ENCODE data around the gene ADARB2.
A peak's percentile ranks its signal among the peaks of the same experiment; 100 is the strongest.

Gene ADARB2

DNA sequence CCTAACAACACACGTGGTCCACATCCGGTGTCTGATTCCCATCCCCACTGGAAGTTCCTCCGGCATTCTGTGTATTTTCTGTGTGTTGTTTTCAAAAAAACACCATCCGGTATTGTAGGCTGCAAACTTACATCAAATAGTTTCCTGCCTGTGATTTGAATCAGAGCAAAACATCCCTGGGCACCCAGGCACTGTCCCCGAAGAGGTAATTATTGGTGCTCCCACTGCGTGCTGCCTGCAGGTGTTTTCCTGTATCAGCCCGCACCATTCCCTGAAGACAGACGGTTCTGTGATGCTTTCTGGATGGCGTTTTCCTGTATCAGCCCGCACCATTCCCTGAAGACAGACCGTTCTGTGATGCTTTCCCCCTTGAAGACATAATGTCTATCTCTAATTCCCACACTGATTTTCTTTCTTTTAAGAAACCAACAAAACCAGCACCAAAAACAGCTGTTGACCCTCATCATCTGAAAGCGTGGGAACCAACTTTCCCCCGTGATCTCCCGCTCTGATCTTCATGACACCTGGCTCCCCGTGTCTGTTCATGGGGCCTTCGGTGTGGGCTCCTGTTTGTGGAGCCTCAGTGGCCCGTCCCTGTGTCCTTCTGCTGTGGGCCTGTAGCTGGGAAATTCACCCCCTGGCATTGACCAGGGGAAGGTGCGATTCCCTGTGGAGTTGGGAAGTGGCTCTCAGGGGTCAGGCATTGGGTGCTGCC lies 205.3 kb downstream of the ADARB2 start:
- H3K4me3 Mint-ChIP-seq = no peak overlapping the region
- peak overlapping the region in 1 of 2 donors; percentile 87 for H3K27ac Mint-ChIP-seq
- no peaks in the 10 kb centered on the region for H3K4me1 Mint-ChIP-seq
- H3K27me3 Mint-ChIP-seq = peaks cover 29% of the 10 kb centered on the region
- ATAC-seq (no peak), DNase-seq (no peak)
- H3K9me3 Mint-ChIP-seq = no peaks in the 10 kb centered on the region

DNA sequence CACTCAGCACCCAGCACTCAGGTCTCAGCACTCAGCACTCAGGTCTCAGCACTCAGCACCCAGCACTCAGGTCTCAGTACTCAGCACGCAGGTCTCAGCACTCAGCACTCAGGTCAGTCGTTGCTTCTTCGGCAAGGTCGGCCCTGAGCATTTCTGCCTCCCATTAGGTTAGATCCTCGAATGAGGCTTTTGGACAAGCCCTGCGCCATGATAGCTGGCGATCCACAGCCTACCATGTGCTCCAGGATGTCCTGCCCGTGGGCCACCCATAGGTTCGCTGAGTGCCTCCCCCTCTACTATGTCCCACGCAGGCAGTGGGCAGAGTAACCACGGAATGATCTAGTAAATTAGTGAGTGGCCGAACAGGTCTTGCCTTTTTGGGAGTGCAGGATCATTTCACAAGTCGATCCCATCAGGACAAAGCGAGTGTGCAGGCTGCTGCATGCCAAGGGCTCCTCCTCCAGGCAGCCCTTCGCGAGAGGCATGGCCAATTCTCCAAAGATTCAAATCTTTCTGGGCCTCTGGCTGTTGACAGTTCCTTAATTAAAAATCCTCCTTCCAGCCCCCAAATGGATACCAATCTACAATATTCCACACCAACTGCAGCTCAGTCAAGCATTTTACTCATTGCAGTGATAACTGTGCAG lies 206.3 kb downstream of the ADARB2 start:
- H3K27me3 Mint-ChIP-seq = peaks cover 29% of the 10 kb centered on the region
- DNase-seq (no peak), ATAC-seq (no peak)
- H3K4me3 Mint-ChIP-seq = no peak overlapping the region
- no peaks in the 10 kb centered on the region for H3K4me1 Mint-ChIP-seq
- H3K9me3 Mint-ChIP-seq = no peaks in the 10 kb centered on the region
- no peak overlapping the region for H3K27ac Mint-ChIP-seq

DNA sequence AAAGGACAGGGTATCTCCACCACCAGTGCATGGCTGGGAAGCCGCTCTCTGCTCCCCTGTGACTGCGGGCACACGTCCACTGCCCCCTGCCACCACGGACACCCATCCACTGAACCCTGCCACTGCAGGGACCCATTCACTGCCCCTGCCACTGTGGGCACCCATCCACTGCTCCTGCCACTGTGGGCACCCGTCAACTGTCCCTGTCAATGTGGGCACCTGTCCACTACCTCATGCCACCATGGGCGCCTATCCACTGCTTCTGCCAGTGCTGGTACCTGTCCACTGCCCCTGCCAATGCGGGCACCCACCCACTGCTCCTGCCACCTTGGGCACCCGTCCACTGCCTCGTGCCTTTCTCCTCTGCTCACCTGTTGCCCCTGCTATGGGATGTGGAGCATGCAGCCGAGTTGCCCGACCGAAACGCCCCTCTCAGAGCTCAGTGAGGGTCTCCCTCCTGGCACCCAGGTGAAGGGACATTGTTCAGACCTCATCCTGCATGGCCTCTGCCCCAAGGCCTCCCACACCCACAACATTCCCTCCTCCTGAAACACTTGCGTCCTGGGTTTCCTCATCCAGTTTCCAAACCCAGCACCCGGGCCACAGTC lies 207.4 kb downstream of the ADARB2 start:
- Mint-ChIP-seq H3K9me3 (no peaks in the 10 kb centered on the region), H3K27ac (no peak overlapping the region), H3K4me1 (no peaks in the 10 kb centered on the region), H3K27me3 (peaks cover 36% of the 10 kb centered on the region), H3K4me3 (no peak overlapping the region)
- DNase-seq (no peak), ATAC-seq (no peak)

DNA sequence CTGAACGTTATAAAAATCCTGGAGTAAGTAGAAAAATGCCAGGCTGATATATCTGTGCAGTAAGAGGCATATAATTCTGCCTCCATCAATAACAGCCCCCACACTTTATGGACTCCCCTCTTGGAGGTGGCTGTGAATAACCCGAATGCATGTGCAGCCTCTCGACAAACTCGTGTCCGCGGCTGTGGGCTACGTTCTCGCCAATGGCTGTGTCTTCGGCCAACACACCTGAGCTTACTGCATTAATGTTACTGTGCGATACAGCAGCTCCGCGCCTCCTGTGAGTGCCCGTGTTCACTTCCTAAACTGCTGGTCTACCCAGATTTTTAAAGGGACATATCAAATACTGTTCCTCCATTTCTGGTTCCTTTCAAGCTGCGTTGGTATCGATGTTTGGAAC lies 209.4 kb downstream of the ADARB2 start:
- Mint-ChIP-seq H3K27me3 (peaks cover 30% of the 10 kb centered on the region), H3K27ac (no peak overlapping the region), H3K9me3 (no peaks in the 10 kb centered on the region), H3K4me1 (no peaks in the 10 kb centered on the region), H3K4me3 (no peak overlapping the region)
- ATAC-seq = no peak
- no peak for DNase-seq

DNA sequence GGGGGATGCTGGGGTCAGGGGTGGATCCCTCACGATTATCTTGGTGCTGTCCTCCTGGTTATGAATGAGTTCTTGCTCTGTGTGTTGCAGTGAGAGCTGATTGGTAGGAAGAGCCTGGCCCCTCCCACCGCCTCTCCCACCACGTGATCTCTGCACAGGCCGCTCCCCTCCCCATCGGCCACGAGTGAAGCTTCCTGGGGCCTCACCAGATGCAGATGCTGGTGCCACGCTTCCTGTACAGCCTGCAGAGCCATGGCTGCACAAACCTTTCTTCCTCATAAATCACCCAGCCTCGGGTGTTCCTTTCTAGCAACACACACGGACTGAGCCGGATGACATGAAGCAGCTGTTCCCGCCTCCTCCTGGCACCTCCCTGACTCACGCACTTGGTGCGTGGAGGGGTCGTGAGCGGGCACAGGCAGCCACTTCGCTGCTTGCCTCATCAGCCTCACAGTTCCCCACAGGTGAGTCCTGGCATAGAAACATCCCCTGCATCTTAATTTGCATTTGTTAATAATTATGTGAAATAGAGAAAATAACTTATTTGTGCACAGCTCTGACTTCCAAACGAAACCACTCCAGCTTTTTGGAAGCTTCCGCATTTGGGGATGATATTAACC lies 210.8 kb downstream of the ADARB2 start:
- no peak for ATAC-seq
- peaks cover 20% of the 10 kb centered on the region for H3K27me3 Mint-ChIP-seq
- no peaks in the 10 kb centered on the region for H3K9me3 Mint-ChIP-seq
- no peak overlapping the region for H3K27ac Mint-ChIP-seq
- no peak for DNase-seq
- H3K4me3 Mint-ChIP-seq = no peak overlapping the region
- H3K4me1 Mint-ChIP-seq = no peaks in the 10 kb centered on the region

DNA sequence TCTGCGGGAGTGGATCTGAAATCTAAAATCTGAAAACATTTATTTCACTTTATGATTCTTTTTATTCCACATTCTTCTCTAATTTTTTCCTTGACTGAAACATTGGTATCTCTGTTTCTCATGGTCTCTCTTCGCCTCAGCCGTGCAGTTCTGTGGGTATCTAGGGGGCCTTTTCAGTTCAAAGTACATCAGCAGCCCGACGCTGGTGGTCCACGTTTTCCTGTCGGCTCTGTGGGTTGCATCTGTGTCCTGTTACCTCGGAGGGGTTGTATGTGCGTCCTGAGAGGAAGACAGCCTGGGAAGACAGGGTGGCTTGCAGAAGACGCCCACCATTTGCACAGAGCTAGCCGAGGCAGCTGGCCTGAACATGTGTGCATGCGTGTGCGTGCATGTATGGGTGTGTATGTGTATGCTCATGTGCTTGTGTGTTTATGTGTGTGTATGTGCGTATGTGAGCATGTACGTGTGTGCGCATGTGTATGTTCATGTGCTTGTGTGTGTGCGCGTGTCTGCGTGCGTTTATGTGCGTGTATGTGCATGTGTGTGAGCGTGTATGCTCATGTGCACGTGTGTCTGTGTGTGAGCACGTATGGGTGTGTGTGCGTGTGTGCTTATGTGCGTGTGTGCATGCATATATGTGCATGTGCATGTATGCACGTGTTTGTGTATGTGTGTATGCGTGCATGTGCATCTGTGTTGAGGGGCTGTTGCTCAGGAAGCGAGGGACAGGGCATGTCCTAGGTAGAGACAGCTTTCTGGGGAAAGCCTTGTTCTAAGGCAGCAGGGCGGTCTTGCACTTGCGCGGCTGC lies 211.8 kb downstream of the ADARB2 start:
- no peak overlapping the region for H3K27ac Mint-ChIP-seq
- H3K4me1 Mint-ChIP-seq = no peaks in the 10 kb centered on the region
- H3K27me3 Mint-ChIP-seq = peaks cover 16% of the 10 kb centered on the region
- H3K9me3 Mint-ChIP-seq = no peaks in the 10 kb centered on the region
- ATAC-seq (no peak), DNase-seq (no peak)
- H3K4me3 Mint-ChIP-seq = no peak overlapping the region

DNA sequence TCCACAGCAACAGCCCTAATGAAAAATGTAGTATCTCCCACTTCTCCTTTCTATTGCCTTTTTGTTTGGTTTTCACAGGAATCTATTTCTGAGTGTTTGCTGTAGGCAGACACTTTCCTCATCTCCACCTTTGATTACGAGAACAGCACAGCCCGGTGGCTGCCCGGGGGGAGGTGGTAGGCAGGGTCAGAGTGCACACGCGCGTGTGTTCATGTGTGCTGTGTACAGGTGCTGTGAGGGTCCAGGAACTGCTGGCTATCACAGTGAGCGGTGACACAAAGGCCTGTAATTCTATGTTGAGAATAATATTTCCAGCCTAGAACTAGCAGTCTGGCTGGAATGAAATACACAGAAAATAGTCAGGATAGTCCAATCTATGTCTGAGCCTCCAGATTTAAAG lies 212.8 kb downstream of the ADARB2 start:
- Mint-ChIP-seq H3K4me1 (no peaks in the 10 kb centered on the region), H3K27me3 (peaks cover 7% of the 10 kb centered on the region), H3K27ac (no peak overlapping the region), H3K4me3 (no peak overlapping the region), H3K9me3 (no peaks in the 10 kb centered on the region)
- no peak for DNase-seq
- no peak for ATAC-seq

DNA sequence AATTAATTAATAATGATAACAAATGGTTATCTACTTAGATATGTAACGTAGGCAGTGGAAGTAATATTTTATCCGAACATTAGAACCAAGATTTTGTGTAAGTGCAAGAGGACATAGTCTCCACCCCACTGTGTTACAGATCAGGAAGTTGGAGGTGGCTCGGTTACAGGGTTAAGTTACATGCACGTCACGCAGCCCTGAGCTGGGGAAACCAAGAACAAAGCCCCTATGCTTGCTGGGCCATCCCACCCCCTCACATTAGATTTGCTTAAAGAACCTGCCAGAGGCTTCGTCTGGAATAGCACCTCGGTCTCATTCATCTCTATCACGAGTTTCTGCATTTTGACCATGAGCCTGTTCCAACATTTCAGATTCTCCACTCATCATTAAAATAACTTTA lies 214.1 kb downstream of the ADARB2 start:
- Mint-ChIP-seq H3K4me3 (no peak overlapping the region), H3K4me1 (no peaks in the 10 kb centered on the region), H3K27me3 (peaks cover 7% of the 10 kb centered on the region), H3K9me3 (no peaks in the 10 kb centered on the region), H3K27ac (no peak overlapping the region)
- DNase-seq (no peak), ATAC-seq (no peak)

DNA sequence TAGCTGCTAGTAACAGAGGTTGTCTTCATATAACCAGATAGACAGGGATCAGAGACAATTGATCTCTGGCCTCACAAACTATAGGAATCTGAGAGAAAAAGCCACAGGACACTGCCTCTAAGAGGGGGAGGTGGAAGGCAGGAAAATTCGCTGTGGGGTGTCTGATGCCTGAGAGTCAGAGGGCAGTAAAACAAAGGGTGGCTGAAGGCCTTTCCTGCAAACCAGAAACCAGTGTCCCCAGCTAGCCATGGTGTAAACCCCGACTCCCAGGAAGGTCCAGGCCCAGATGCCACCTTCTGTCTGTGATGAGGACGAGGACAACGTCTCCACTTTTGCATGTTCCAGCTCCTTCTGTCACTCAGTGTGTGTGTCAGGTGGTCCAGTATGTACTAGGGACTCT lies 215.1 kb downstream of the ADARB2 start:
- H3K4me3 Mint-ChIP-seq = no peak overlapping the region
- no peak for ATAC-seq
- no peaks in the 10 kb centered on the region for H3K9me3 Mint-ChIP-seq
- DNase-seq = no peak
- no peak overlapping the region for H3K27ac Mint-ChIP-seq
- H3K4me1 Mint-ChIP-seq = no peaks in the 10 kb centered on the region
- peaks cover 7% of the 10 kb centered on the region for H3K27me3 Mint-ChIP-seq

DNA sequence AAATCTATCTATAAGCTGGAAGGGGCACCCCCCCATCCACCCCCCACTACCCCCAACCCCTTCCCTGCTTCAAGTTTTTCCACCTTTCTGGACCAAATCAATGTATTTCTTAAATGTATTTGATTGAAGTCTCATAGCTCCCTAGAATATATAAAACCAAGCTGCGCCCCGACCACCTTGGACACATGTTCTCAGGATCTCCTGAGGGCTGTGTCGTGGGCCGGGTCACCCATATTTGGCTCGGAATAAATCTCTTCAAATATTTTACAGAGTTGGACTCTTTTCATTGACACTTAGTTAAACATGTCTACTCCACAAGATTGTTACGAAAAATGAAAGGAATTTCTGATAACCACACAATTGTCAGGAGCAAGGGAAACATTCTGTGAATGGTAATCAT lies 215.6 kb downstream of the ADARB2 start:
- no peak overlapping the region for H3K4me3 Mint-ChIP-seq
- no peak overlapping the region for H3K27ac Mint-ChIP-seq
- H3K4me1 Mint-ChIP-seq = no peaks in the 10 kb centered on the region
- DNase-seq (no peak), ATAC-seq (no peak)
- H3K9me3 Mint-ChIP-seq = no peaks in the 10 kb centered on the region
- H3K27me3 Mint-ChIP-seq = peaks cover 7% of the 10 kb centered on the region

DNA sequence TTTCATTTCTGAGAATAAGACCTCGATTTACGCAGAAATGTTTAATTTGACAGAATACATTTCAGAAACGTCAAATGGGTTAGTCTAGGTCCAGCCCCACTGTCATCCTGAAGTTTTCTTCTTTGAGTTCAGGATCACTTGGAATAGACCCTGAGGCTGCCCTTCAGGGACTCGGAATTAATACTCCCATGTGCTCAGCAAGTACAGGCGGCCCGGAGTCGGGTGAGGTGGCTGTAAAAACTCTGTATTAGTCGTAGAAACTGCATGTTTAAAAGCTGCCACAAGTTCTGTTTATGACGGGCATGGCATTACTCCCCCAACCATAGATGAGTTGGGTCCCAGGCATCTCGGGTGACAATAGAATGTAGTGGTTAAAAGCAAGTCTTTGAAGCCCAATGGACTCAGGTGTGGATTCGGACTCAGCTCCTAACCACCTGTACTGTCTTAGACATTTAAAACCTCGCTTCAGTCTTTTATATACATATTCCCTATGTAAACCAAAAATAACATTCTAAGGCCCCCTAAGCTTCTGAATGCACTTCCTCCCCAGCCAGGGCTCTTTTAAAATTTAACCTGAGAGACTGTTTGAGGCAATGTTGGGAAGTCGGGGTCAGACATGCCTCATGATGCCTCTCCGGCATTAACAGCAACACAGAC lies 216.3 kb downstream of the ADARB2 start:
- Mint-ChIP-seq H3K4me3 (no peak overlapping the region), H3K9me3 (no peaks in the 10 kb centered on the region), H3K27ac (peak overlapping the region in 1 of 2 donors; percentile 4), H3K27me3 (peaks cover 7% of the 10 kb centered on the region), H3K4me1 (no peaks in the 10 kb centered on the region)
- DNase-seq (no peak), ATAC-seq (no peak)

DNA sequence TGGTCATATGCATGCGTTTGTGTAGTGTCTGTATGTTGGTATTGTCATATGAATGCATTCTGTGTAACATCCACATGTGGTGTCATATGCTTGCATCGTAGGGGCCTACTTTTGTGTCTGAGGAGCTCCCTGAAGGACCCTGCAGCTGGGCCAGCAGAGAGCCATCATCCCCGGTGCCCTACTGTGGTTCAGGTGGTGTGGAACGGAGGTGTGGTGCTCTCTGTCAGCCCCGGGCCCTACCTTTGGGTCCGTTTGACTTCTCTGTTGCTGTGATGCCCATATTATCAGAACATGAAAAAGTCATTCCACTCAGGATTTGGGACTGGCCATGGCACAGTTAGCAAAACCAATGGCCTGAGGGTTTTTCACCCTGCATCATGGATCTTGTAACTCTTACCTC lies 217.9 kb downstream of the ADARB2 start:
- Mint-ChIP-seq H3K9me3 (no peaks in the 10 kb centered on the region), H3K27ac (no peak overlapping the region), H3K4me3 (no peak overlapping the region), H3K27me3 (no peaks in the 10 kb centered on the region), H3K4me1 (no peaks in the 10 kb centered on the region)
- ATAC-seq (no peak), DNase-seq (no peak)

DNA sequence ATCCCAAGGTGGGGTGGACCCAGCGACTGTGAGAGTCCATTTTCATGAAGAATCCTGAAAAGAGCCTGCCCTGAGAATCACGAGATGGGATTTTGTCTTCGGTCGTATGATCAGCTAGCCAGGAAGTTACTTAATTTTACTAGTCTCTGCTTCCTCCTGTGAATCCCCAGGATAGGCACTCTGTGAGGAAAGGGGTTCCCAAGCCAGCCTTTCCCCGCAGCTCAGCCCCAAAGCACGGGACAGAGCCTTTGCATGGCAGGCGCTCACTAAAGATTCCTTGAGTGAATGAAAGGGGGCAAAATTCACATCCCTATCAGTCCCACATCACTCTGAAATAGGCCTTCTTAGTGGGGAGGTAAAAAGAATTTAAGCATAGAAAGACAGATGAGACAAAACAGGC lies 219.6 kb downstream of the ADARB2 start:
- no peaks in the 10 kb centered on the region for H3K4me1 Mint-ChIP-seq
- H3K4me3 Mint-ChIP-seq = no peak overlapping the region
- no peak overlapping the region for H3K27ac Mint-ChIP-seq
- H3K27me3 Mint-ChIP-seq = no peaks in the 10 kb centered on the region
- DNase-seq (no peak), ATAC-seq (no peak)
- no peaks in the 10 kb centered on the region for H3K9me3 Mint-ChIP-seq

DNA sequence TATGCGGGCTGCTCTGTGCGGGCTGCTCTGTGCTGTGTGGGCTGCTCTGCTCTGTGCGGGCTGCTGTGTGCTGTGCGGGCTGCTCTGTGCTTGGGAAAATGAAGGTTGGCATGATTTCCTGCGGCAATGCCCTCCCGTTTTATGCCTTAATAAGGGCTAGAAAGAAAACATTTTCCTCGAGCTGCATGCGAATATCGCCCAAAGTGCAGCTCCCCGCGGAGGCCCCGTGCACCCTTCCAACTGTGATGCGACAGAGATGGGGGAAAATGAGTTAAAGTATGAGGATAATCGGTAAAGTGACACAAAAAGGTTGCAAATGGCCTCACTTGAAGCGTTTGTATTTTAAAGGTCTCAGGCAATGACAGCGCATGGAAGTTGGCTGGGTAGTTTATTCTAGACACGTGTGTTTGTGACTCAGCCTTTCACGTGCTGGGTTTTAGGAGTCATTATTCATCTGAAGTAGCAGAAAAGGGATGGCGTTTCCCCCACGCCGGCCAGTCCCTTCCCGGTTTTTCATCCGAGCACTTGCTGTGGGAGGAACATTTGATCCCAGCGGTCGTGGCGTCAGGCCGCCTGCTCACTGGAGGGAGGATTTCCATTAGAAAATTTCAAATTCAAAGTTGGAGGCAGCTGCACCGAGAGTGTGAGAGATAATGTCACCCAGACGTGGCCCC lies 220.7 kb downstream of the ADARB2 start:
- ATAC-seq (no peak), DNase-seq (no peak)
- Mint-ChIP-seq H3K9me3 (no peaks in the 10 kb centered on the region), H3K4me1 (no peaks in the 10 kb centered on the region), H3K4me3 (no peak overlapping the region), H3K27me3 (no peaks in the 10 kb centered on the region), H3K27ac (no peak overlapping the region)

Measured in stimulated activated naive CD8-positive, alpha-beta T cell treated with anti-CD3 and anti-CD28 coated beads, Interleukin-15, amount 100 ng/mL, for 72 hours (primary cell).